ENCODE data around the gene TUT1. TPM values are rescaled to one million over a fixed set of nuclear protein-coding genes. Genes with fewer than 3 reads are reported as not detected.
"Not testable (repeated sequence)": the region's sequence is repeated elsewhere in the genome, so short reads cannot be mapped to it uniquely, and the experiment has no call there.

TUT1 gene
- total RNA-seq, 1 experiment from 2014 or later: 20.7 TPM

DNA sequence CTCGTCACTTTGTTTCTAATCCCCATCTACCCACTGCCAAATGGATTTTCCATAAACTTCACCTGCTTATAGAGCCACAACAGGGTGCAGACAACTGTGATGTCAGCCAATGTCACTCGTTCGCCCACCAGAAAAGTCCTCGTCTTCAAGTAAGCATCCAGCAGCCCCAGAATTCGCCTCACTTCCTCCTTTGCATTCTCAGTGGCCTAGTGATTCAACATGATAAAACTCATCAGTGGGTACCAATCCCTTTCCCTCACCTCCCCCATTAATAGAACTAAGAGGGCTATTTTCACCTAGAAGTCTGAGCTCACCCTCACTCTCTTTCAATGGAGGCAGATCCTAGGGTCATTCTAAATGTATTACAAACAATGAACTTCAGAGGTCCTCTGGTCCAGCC, 20.4 kb downstream of the TUT1 start:
- no CpG with 5 or more reads among the region's 5 CpGs for WGBS (ENCODE audit: extremely low coverage, insufficient read length, low lambda C conversion rate)
- H3K4ac ChIP-seq (ENCODE audit: low read depth, low read length); H4K20me1 ChIP-seq (ENCODE audit: control insufficient read depth, insufficient read depth, insufficient read length); H2BK5ac ChIP-seq (ENCODE audit: insufficient read length, low read length); DNase-seq; H3K9me3 ChIP-seq (ENCODE audit: control insufficient read depth, low read depth, low read length); H3K27me3 Mint-ChIP-seq (ENCODE audit: low read depth); H3K23ac ChIP-seq (ENCODE audit: insufficient read length, low read depth, low read length); H2BK15ac ChIP-seq (ENCODE audit: low read depth, low read length); H4K5ac ChIP-seq (ENCODE audit: insufficient read length, low read depth, low read length); H2BK120ac ChIP-seq (ENCODE audit: low read depth, low read length, poor library complexity, severe bottlenecking); H3K56ac ChIP-seq (ENCODE audit: insufficient read length, low read depth, low read length); H3K9me3 Mint-ChIP-seq; H4K8ac ChIP-seq (replicated peaks; ENCODE audit: insufficient read length, low read depth, low read length); H3K9ac ChIP-seq (ENCODE audit: extremely low read depth, insufficient read length, low read length); H2AFZ ChIP-seq (ENCODE audit: low read length); H3K27me3 ChIP-seq (ENCODE audit: insufficient read depth, low read length); H2BK12ac ChIP-seq (ENCODE audit: insufficient read length, low read depth, low read length); H3T11ph ChIP-seq (ENCODE audit: low read length); H4K91ac ChIP-seq (ENCODE audit: insufficient read length, low read depth, low read length); H3K79me1 ChIP-seq (ENCODE audit: insufficient read depth, low read depth, low read length, poor library complexity, severe bottlenecking); H3K18ac ChIP-seq (ENCODE audit: insufficient read length, low read depth, low read length); H3K4me2 ChIP-seq (ENCODE audit: insufficient read depth, insufficient read length, low read length); H3K27ac ChIP-seq (ENCODE audit: insufficient read length, low read depth, low read length); H2BK20ac ChIP-seq (ENCODE audit: low read depth, low read length, poor library complexity, severe bottlenecking); H3K4me1 ChIP-seq (ENCODE audit: insufficient read depth, low read length); H3K14ac ChIP-seq (ENCODE audit: insufficient read depth, low read length); H2AK5ac ChIP-seq (ENCODE audit: insufficient read length, low read length): not testable (repeated sequence)
- Mint-ChIP-seq H3K4me1 (peaks cover 42 to 44% of the 10 kb centered on the region in 2 experiments), H3K4me3 (peak overlapping the region; percentile 99 to 100), H3K36me3 (ENCODE audit: insufficient read depth in 1 of 3, low read depth in 3 of 3) (peaks cover 65 to 79% (median 77%) of the 10 kb centered on the region in 3 experiments), H3K27ac (peak overlapping the region; percentile 52 to 78 (median 68); a peak in 4 of 7 replicates)
- peaks cover 13% of the 10 kb centered on the region for H3K23me2 ChIP-seq (ENCODE audit: insufficient read length, low read depth, low read length, poor library complexity, severe bottlenecking)
- peaks cover 12% of the 10 kb centered on the region; the same call in 1 of the 2 replicates for H3K79me2 ChIP-seq (ENCODE audit: insufficient read depth, low read length)

All from H9 (cell line).